Karpas-422 (cell line): ENCODE results near the gene SLC38A8. TPM values are rescaled to one million over a fixed set of nuclear protein-coding genes. Genes with fewer than 3 reads are reported as not detected.

Experiments used
- DNase-seq: peaks from one replicate; pipeline ENCODE4 v3.0.0-alpha.2; 2015
- H2AFZ ChIP-seq: fragments of 200-600 bp; sonication (generic); 2 replicates; pipeline ENCODE4 v1.6.1; 2014; ENCODE audit warnings: antibody characterized with exemption, low read length, mixed read lengths
- H3K27ac ChIP-seq: fragments of 200-600 bp; sonication (generic); 2 replicates; pipeline ENCODE4 v1.5.1; 2014; ENCODE audit warnings: mild to moderate bottlenecking, low read length, moderate library complexity
- H3K27me3 ChIP-seq: fragments of 200-600 bp; sonication (generic); 2 replicates; pipeline ENCODE4 v1.6.1; 2014; ENCODE audit warnings: low read length, mixed read lengths
- H3K36me3 ChIP-seq: fragments of 200-600 bp; sonication (generic); 2 replicates; pipeline ENCODE4 v1.6.1; 2014; ENCODE audit warnings: low read length, mixed read lengths; ENCODE audit not compliant: insufficient read depth
- H3K4me1 ChIP-seq: fragments of 200-600 bp; sonication (generic); 2 replicates; pipeline ENCODE4 v1.6.1; 2014; ENCODE audit warnings: mild to moderate bottlenecking, low read length, mixed read lengths
- H3K4me2 ChIP-seq: fragments of 200-600 bp; sonication (generic); 2 replicates; pipeline ENCODE4 v1.6.1; 2014; ENCODE audit warnings: low read length, low read depth, mild to moderate bottlenecking; ENCODE audit not compliant: poor library complexity, severe bottlenecking
- H3K4me3 ChIP-seq: fragments of 200-600 bp; sonication (generic); 2 replicates; pipeline ENCODE4 v1.5.1; 2014; ENCODE audit warnings: mild to moderate bottlenecking, antibody characterized with exemption, low read length, mixed read lengths
- H3K79me2 ChIP-seq: fragments of 200-600 bp; sonication (generic); 2 replicates; pipeline ENCODE4 v1.6.1; 2014; ENCODE audit warnings: mild to moderate bottlenecking, low read length, mixed read lengths
- H3K9ac ChIP-seq: fragments of 200-600 bp; sonication (generic); 2 replicates; pipeline ENCODE4 v1.6.0; 2014; ENCODE audit warnings: low read length
- H3K9me2 ChIP-seq: fragments of 200-600 bp; sonication (generic), shearing (Covaris generic); replicated peaks from 2 replicates; pipeline ENCODE4 v1.6.0; 2014; ENCODE audit warnings: mild to moderate bottlenecking, low read length, moderate library complexity; ENCODE audit not compliant: insufficient read depth
- H3K9me3 ChIP-seq: fragments of 300-700, 200-600 bp; sonication (generic); 2 replicates; pipeline ENCODE4 v1.6.1; 2014; ENCODE audit warnings: low read length, mixed read lengths
- H4K20me1 ChIP-seq: fragments of 200-600 bp; sonication (generic); 2 replicates; pipeline ENCODE4 v1.6.1; 2014; ENCODE audit warnings: mild to moderate bottlenecking, antibody characterized with exemption, low read length, low read depth; ENCODE audit not compliant: insufficient read depth
- small RNA-seq: library from RNA; depleted of rRNA; stranded (forward); fragments of <200 nt; gene quantifications from one replicate; pipeline ENCODE3, GENCODE V24; 2014
- total RNA-seq: library from RNA; depleted of rRNA; stranded (reverse); fragments of >200 nt; shearing (Covaris generic); gene quantifications from 2 replicates; pipeline ENCODE4 v1.2.3, GENCODE V29; 2014; ENCODE audit warnings: low replicate concordance; rRNA removed

Gene SLC38A8
- total RNA-seq, 1 experiment from 2014 or later = not detected

GRCh38 chr16:83964684-83965443 is 77.7 kb downstream of the SLC38A8 start:
- Histone ChIP-seq H3K9me3 (no peaks in the 10 kb centered on the region), H2AFZ (no peak overlapping the region), H3K27me3 (no peaks in the 10 kb centered on the region), H3K79me2 (no peaks in the 10 kb centered on the region), H3K4me3 (no peak overlapping the region), H3K4me2 (no peak overlapping the region), H3K9me2 (no peaks in the 10 kb centered on the region), H4K20me1 (no peaks in the 10 kb centered on the region), H3K36me3 (no peaks in the 10 kb centered on the region), H3K27ac (no peak overlapping the region), H3K9ac (no peak overlapping the region), H3K4me1 (no peaks in the 10 kb centered on the region)
- no peak for DNase-seq

DNA sequence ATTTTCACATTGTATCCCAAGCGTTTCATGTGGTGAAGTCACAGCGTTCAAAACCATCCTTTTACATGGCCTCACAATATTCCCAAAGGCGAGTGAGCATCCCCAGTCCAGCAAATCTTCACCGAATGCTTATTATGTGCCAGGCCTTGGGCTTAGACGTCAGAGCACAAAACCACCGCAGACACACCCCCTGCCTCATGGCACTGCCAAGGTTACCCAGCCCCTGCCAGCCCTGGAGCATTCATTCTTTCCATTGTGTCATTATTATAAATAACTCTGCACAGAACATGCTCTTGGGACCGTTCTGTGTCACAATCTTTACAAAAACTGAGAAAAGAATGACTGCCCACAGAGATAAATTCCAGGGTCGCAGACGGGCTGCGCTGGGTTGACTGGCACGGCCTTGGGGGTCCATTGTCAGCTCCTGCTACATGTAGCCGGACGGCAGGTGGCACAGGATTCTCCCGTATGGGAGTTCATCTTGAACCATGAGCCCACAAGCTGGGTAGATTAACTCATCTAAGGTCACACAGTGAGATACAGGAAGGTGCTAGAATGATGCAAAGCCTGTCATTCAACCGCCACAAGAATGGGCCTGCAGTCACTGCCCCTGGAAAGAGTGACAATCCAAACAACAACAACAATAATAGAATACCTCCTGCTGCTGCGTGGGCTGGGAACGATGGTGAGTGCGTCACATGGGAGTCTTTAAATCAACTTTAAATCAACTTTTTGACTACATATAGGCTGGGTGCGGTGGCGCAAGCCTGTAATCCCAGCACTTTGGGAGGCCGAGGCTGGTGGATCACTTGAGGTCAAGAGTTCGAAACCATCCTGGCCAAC is 79.1 kb downstream of the SLC38A8 start:
- H3K27me3 ChIP-seq = no peaks in the 10 kb centered on the region
- no peak overlapping the region for H3K9ac ChIP-seq
- no peaks in the 10 kb centered on the region for H3K4me1 ChIP-seq
- no peak overlapping the region for H3K27ac ChIP-seq
- DNase-seq = no peak
- no peaks in the 10 kb centered on the region for H3K9me2 ChIP-seq
- no peak overlapping the region for H2AFZ ChIP-seq
- no peak overlapping the region for H3K4me3 ChIP-seq
- H3K4me2 ChIP-seq = no peak overlapping the region
- no peaks in the 10 kb centered on the region for H3K9me3 ChIP-seq
- H4K20me1 ChIP-seq = no peaks in the 10 kb centered on the region
- H3K79me2 ChIP-seq = no peaks in the 10 kb centered on the region
- no peaks in the 10 kb centered on the region for H3K36me3 ChIP-seq

- Histone ChIP-seq H3K9ac (no peak overlapping the region), H3K9me3 (no peaks in the 10 kb centered on the region), H2AFZ (no peak overlapping the region), H4K20me1 (no peaks in the 10 kb centered on the region), H3K27ac (no peak overlapping the region), H3K4me3 (no peak overlapping the region), H3K4me1 (no peaks in the 10 kb centered on the region), H3K4me2 (no peak overlapping the region), H3K9me2 (no peaks in the 10 kb centered on the region), H3K27me3 (no peaks in the 10 kb centered on the region), H3K36me3 (no peaks in the 10 kb centered on the region), H3K79me2 (no peaks in the 10 kb centered on the region)
- DNase-seq = no peak
These were observed 81.0 kb downstream of the SLC38A8 start for GRCh38 chr16:83961591-83961990.

GRCh38 chr16:83960521-83961249 is 81.9 kb downstream of the SLC38A8 start:
- Histone ChIP-seq H2AFZ (no peak overlapping the region), H3K9me3 (no peaks in the 10 kb centered on the region), H3K27ac (no peak overlapping the region), H3K4me2 (no peak overlapping the region), H3K36me3 (no peaks in the 10 kb centered on the region), H4K20me1 (no peaks in the 10 kb centered on the region), H3K27me3 (no peaks in the 10 kb centered on the region), H3K4me3 (no peak overlapping the region), H3K9ac (no peak overlapping the region), H3K9me2 (no peaks in the 10 kb centered on the region), H3K4me1 (no peaks in the 10 kb centered on the region), H3K79me2 (no peaks in the 10 kb centered on the region)
- DNase-seq = no peak

Small RNAs within 50 kb of the gene (small RNA-seq; reads per million reads assigned to genes)
- gene RNA5SP432 = not detected

Other genes with a start within 250 kb of the SLC38A8 start
- 74.8 and 126 TPM in 2 replicates for gene HSBP1, start 234.8 kb downstream of the SLC38A8 start, total RNA-seq
- 4.7 and 6.8 TPM in 2 replicates for gene MLYCD, start 143.7 kb downstream of the SLC38A8 start, total RNA-seq
- gene OSGIN1, start 89.6 kb downstream of the SLC38A8 start, total RNA-seq = not detected in 2 replicates
- gene NECAB2, start 74.6 kb downstream of the SLC38A8 start, total RNA-seq = not detected in 2 replicates
- 80.9 and 94.7 TPM in 2 replicates for gene MBTPS1, start 74.1 kb upstream of the SLC38A8 start, total RNA-seq
- 26.0 and 55.2 TPM in 2 replicates for gene HSDL1, start 102.4 kb upstream of the SLC38A8 start, total RNA-seq
- not detected in 2 replicates for gene DNAAF1, start 102.5 kb upstream of the SLC38A8 start, total RNA-seq
- 27.8 and 54.5 TPM in 2 replicates for gene TAF1C, start 144.3 kb upstream of the SLC38A8 start, total RNA-seq
- gene ADAD2, start 148.4 kb upstream of the SLC38A8 start, total RNA-seq = not detected in 2 replicates
- gene KCNG4, start 197.2 kb upstream of the SLC38A8 start, total RNA-seq = not detected in 2 replicates